CD4-positive, alpha-beta T cell treated with Interleukin-15 for 4 hours (primary cell): ENCODE results near the gene NRXN3.
A peak's percentile ranks its signal among the peaks of the same experiment; 100 is the strongest.
"Not testable (repeated sequence)": the region's sequence is repeated elsewhere in the genome, so short reads cannot be mapped to it uniquely, and the experiment has no call there.

Experiments used
- DNase-seq: peaks from one replicate; pipeline ENCODE4 v3.0.0-alpha.2; 2020; ENCODE audit warnings: low spot score

The NRXN3 gene

DNA sequence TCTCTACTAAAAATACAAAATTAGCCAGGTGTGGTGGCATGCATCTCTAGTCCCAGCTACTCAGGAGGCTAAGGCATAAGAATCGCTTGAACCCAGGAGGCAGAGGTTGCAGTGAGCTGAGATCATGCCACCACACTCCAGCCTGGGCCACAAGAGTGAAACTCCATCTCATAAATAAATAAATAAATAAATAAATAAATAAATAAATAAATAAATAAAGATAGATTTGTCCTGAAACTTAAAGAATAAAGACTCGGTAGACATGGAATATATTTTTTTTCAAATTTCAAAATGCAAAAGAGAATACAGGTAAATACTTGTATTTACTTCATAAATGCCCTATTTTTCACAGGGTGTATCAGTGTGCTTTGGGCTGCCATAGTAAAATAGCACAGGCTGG, 317.4 kb downstream of the NRXN3 start:
- not testable (repeated sequence) for DNase-seq

DNA sequence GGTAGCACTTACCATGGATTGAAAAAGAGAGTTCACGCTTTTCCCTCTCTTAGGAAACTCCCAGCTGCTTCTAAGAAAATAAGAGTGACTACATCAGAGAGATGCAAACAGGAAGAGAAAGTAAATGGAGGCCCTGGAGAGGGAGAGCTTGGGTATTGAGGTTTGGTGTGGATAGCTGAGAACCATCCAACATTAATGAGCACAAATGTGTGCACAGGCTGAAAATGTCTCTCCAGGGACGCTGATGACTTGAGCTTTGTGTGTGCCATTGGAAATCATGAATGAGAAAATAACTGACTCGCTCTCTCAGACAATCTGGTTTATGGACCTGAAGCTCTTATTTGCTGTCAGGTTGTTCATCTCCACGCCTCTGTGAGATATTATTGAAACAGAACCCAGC, 318.8 kb downstream of the NRXN3 start:
- DNase-seq = no peak

DNA sequence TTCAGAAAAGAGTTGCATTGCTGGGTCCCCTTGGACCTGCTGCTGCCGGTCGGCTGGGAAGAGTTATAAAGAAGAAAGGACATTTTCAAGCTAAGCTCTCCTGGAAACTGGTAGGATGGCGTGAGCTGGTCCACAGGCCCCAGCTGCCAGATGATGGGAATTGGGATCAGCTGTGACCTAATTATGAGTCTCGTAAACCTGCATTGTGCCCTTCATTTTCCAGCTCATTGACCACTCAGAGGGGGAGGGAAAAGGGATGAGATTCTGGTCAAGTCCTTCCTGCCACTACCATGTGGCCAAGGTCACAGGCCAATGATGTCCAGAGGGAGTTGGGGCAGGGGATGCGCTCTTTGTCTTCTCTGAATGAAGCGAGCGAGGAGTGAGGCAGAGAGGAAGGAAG, 320.9 kb downstream of the NRXN3 start:
- DNase-seq = no peak

DNA sequence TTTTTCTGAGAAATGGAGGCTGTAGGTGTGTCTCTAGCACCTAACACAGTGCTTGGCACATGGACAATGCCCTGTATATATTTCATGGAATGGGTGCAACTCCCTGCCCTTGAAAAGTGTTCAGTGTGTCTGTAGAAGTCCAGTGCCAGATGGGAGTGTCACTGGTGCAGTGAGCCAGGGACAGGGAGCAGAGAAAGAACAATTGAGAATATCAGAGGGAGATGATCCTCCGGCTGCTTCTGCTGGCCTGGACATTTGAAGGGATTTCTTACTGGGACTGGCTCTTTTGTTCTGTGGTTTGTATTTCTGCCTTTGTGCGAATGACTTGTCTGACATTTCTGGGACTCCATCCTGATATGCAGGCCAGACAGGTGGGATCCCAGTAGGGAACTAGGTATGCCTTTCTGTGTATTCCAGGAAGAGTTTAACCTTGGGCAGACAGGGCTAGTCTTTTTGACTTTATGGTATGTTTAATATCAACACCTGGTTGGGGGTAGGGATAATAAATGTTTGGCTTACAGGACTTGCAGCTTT, 328.0 kb downstream of the NRXN3 start:
- no peak for DNase-seq

DNA sequence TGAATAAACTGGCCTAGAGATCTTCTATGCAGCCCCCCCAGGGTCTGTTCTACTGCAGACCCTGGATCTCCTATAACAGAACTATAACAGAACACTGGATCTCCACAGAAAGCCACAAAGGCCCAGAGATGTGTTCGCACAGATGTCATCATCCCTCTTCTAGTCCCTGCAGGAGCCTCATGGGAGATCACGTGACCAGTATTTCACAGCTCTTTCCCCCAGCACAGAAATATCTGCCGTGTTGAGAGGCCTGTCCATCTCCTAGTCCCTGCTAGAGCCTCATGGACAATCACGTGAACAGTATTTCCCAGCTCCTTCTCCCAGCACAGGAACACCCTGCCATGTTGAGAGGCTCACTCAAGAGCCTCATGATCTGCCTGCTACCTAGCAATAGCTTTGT, 331.7 kb downstream of the NRXN3 start:
- DNase-seq = no peak

DNA sequence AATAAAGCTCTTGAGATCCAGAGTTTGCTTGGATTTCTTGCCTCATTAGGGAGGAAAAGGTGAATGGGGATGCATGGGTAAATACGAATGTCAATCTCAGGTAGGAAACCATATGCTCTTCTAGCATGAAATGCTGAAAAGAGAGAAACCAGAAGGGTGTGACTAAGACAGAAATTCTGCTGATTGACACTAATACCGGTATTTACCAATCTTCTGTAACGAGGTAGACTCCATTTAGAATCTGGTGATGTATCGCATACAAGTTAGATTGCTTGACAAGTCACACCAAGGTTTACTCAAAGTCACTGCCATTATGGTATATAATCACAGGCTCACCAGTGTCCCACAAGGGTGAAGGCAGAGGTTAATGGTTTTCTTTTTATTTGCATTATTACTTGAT, 337.9 kb downstream of the NRXN3 start:
- DNase-seq = no peak

DNA sequence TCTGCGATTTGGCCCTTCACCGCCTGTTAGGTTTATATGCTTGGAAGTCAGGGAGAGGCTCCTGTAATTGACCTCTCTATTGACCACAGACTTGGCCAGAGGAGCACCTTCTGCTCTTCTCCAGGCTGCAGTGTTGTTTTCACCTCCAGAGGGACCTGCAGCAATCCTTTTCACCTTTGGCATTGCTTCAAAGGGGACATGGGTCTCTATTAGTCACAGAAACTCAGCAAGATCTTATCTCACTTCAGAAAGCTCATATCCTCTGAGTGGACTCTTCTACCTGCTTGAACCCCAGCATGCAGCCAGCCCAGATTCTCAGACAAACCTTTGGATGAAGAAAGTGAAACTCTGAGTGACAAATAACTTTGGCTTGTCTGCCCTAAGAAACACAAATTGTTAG, 339.3 kb downstream of the NRXN3 start:
- no peak for DNase-seq

DNA sequence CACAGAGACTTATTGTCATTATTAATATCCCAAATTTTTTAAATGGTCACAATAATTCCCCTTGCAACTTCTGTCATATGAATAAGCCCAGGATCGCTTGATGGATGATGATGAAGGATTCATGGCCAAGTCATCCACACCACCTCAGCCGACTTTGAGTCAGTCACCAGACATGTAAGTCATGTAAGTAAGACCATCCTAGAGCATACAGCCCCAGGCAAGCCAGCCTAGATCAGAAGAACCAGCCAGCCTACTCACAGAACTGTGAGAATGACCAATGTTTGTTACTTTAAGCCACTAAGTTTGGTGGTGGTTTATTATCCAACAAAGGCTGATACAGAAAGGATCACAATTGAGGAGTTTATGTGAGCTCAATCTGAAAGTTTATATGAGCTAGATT, 341.8 kb downstream of the NRXN3 start:
- DNase-seq = no peak

DNA sequence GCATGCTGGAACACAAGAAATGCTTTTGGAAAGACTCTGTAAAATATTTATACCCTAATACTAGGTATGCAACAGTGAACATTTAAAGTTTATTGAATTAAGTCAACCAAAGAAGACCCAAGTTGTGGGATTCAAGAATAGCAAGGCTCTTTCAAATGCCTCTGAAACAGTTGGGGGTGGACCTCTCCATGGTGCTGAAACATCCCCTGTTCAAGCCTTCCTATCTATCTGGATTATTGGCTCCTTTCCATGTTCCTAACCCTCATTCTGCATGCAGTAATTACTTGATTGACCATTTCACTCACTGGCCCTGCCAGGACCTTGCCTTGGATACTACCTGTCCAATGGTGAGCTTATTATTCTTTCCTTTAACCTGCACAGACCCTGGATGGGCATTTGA, 349.7 kb downstream of the NRXN3 start:
- DNase-seq = no peak

DNA sequence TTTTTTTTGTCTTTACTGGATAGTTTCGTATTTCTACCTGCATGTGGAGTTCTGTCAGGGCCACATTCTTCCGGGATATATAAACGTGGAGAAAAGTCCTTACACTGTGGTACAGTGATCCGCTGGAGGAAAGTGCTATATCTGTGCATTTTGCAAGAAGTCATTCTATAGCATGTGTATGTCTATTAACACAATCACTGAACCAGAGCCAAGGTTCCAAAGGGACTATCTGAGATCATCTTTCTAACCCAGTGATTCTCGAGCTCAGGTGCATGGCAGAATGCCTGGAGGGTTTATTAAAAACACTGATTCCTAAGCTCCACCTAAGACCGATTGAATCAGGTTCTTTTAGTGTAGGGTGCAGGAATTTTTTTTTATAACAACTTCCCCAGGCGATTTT, 354.0 kb downstream of the NRXN3 start:
- no peak for DNase-seq

DNA sequence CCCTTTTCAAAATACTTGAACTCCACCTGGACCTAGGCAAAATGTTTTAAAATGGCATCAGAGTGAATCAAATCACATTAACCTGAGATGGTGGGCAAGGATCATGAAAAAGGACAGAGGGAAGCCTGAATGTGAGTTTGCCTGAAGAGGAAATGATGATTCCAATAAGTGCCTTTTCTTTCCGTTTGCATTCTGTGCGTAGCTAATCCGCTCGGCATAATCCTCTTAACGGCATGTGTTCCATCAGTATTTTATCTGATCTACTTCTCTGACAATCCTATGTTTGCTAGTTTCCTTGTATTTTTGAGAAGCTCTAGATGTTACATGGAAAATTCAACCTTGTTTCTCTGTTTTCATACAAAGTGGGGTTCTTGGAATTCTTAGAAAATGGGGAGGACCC, 354.6 kb downstream of the NRXN3 start:
- no peak for DNase-seq

DNA sequence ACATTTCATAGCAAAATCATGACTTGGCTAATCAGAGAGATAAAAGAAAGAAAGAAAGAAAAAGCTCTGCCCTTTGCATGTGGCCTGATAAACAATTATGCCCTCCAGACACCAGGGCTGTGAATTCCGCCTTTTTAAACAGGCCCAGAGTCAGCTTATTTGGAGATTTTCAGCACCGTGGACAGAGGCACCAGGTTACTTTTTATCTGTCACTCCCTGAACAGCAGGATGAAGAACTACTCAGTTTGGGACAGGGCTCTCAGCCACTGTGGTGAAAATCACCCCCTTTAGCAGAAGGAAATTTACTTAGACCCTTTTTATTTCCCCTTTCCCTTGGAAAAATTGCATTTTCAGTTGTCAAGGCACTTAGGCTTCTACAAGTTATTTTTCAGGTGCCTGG, 359.9 kb downstream of the NRXN3 start:
- no peak for DNase-seq

DNA sequence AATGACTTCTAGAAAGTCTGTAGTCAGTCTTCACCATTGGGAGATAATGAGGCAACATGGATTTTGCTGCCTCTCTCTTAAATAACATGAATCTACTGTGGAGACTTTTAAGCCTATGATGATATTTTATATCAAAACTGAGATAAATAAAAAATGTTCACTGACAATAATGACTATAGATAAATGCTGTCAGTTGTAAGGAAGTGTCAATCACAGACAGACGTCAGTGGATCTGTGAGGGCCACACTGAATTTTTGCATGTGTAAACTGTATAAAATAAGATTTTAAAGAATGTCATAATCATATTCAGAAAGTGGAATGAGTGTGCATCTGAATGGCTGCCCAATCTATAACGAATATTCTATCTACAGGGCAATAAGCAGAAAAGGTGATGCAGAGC, 364.0 kb downstream of the NRXN3 start:
- DNase-seq = no peak

DNA sequence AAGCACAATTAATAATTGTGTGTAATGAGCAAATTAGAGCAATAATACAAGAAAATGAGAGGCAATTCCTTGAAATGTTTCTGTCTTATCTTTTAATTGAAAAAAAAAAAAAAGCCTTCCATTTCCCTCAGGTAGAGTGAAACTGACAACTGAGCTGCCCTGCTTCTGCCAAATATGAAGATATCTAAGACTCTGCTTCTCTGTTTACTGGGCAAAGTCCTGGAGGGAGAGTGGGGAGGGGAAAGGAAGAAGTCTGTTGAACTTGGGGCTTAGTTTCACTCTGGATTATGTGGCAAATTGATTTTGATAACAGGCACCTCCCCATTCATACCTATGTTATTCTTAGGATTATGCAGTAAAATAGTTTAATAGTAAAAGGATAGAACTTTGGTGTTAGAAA, 364.9 kb downstream of the NRXN3 start:
- DNase-seq = no peak

DNA sequence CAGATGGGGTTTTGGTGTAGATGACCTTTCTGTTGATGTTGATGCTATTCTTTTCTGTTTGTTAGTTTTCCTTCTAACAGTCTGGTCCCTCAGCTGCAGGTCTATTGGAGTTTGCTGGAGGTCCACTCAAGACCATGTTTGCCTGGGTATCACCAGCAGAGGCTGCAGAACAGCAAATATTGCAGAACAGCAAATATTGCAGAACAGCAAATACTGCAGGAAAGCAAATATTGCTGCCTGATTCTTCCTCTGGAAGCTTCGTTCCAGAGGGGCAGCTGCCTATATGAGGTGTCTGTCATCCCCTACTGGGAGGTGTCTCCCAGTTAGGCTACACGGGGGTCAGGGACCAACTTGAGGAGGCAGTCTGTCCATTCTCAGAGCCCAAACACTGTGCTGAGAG, 371.6 kb downstream of the NRXN3 start:
- not testable (repeated sequence) for DNase-seq

DNA sequence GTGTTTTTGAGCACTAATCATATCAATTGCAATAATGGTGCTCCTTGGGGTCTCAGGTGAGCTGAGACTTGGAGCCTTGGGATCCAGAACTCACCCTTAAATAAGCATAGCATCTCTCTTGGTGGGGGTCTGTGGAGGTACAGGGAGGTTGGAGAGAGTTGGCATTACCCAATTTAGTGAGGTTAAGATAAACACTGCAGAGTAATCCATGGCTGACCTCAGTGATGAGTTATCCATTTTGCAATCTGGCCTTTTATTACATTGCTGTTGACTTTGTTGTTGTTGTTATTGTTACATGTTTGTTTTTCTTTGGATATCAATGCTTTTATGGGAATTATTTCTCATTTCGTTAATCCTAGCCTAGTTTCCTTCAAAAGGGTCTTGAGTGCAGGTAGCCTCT, 373.3 kb downstream of the NRXN3 start:
- DNase-seq = no peak

DNA sequence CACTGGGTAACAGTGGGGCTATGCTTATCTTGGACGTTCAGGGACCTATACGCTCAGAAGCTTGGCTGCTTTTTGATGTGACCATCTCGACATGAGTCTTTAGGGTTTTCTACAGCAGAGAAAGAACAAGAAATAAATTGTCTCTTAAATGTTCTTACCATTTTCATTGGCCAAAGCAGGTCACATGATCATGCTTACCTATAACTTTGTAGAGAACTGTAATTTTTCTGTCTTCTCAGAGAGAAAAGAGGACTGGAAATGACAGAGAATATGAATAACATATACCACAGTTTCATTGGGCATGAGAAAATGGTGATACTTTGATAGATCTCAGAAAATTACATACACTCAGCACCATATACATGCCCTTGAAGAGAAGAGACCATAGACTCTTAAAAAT, 390.9 kb downstream of the NRXN3 start:
- DNase-seq = no peak

DNA sequence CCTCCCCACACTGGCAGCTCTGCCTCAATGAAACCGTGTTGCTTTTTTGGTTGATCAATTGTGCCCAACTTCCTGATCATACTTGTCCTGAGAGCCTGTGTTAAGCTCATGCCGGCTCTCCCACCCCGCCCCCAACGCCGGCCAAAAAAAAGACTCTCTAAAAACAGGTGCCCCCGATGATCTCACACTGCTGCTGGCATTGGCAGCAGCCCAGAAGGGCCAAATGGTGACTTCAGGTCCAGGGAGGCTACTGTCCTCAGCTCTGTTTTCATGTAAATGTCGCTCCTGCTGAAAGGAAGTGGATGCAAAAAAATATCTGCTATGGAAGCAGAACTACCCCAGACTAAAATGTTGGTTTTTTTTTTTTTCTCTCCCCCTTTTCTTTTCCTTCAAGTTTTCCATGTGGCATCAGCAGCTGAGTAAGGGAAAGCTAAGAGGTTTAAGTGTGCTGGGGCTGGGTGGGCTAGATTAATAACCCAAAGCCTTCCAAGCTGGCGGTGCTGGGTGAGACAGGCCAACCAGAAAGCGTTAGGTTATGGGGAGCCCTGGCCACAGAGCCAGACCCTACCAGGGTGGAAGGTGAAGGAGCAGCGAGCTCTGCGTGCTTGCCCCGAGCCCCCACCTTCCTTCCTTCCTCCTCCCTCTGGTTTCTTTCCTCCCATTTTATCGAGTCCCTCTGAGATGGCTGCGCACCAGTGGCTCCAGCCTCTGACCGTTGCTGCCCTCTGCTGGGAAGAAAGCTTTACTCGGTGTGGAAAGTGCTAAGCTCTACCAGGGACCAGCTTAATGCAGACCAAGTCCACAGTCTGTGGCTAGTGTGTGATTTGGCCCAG, 396.1 kb downstream of the NRXN3 start:
- DNase-seq = peak; percentile 23

DNA sequence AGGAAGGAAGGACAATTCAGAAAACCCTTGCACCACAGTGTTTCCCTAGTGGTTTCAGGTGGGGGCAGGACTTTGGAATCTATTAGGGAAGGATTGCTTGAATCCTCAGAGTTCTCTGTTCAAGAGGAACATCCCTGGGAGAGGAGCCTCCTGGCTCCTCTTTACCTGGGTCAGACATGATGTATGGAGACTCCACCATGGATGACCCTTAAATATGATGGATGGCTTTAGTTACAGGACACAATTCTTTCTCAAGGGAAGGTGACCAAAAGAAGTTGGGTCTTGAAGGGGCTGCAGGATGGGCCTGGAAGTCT, 396.6 kb downstream of the NRXN3 start:
- no peak for DNase-seq

DNA sequence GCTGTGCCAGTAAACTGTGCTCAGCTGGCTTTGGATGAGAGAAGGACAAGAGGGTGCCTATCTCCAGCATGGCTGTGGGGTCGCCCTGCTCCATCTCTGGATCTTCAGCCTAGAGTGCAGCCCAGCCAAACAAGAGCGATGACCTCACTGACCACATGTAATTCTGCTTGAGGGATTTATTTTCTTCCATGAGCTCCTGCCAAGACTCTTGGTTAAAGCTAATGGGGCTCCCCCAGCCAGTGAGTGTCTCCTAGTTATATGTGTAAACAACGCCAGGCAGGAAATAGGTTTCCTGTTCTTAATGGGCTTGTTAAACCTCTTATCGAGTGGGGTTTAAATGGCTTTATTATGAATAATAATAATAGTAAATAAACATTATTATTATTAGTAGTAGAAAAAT, 397.2 kb downstream of the NRXN3 start:
- DNase-seq = no peak

DNA sequence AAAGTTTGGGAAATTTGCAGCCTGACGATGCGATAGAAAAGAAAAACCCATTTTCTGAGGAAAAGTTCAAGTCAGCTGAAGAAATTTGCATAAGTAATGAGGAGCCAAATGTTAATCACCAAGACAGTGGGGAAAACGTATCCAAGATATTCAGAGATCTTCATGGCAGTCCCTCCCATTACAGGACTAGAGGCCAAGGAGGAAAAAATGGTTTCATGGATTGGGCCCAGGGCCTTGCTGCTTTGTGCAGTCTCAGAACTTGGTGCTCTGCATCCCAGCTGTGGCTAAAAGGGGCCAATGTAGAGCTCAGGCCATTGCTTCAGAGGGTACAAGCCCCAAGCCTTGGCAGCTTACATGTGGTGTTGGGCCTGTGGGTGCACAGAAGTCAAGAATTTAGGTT, 403.6 kb downstream of the NRXN3 start:
- not testable (repeated sequence) for DNase-seq

DNA sequence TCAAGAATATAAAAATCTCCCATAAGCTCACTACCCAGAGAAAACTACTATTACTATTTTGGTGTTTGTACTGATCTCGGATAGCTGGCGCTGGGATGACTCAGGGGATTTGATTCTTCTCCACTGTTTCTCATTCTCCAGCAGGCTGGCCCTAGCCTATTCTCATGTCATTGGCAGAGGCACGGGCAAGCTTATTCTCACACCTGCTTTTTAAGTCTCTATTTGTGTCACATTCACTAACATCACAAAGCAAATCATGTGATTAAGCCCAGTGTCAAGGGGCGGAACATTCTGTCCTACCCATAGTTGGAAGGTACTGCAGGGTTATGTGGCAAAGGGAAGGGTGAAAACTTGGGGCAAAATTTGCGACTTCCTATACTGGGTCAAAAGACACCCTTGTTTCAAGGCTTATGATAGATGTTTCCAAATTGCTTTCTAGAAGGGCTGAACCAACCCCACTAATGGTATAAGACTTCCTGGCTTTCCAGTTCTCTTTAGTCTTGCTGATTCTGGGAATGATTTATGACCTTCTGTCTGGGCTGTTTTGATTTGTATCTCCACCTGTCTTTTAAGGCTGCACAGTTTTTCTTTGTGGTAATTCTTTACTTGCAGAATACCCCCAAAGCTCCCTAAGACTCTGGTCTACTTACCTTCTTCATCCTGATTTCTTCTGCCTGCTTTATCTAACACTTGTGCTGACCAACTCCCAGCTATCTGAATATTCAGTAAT, 406.4 kb downstream of the NRXN3 start:
- DNase-seq = no peak

DNA sequence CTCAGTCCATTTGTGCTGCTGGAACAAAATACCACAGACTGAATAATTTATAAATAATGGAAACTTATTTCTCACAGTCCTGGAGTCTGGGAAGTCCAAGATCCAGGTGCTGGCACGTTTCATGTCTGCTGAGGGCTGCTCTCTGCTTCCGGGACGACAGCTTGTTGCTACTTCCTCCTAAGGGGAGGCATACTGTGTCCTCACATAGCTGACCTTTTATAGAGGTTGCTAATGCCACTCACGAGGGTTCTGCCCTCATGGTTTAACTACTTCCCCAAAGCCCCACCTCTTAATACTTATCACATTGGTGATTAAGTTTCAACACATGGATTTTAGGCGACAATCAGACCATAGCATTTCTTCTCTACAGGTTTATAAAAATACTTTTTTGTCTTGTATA, 411.1 kb downstream of the NRXN3 start:
- DNase-seq = no peak

DNA sequence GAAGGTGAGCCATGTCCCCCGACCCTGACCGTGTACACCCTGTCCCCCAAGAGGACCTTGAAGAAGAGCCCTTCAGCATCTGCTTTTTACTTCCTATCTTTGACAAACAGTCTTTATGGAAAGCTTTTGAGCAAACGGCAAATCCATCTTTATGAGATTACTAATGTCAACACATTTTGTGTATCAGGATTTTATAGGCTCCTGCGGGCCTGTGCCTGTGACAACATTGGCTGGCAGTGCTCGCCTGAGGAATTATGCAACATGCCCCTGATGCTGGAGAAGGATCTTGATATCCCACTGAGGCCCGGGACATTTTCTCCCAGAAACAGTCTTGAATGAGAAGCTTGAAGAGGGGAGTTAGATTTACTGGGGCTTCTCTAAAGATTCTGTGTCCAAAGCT, 416.5 kb downstream of the NRXN3 start:
- no peak for DNase-seq
